SK-N-SH (cell line): ENCODE data around the gene UBB. TPM values are rescaled to one million over a fixed set of nuclear protein-coding genes. Genes with fewer than 3 reads are reported as not detected.
A peak's percentile ranks its signal among the peaks of the same experiment; 100 is the strongest.

Experiments used
- CTCF ChIA-PET: fragments of 300-600, 350-600 bp; formaldehyde crosslinking; extraction: SDS; loops from one replicate; lab custom pipeline; 2021; lab: Yijun Ruan, JAX
- POLR2A ChIA-PET: fragments of 350-600 bp; sonication (Branson Sonifier 250); formaldehyde crosslinking; extraction: SDS; loops from one replicate; lab custom pipeline; 2020; ENCODE audit warnings: antibody characterized with exemption, inconsistent platforms; lab: Yijun Ruan, JAX
- DNase-seq: peaks from one replicate; pipeline ENCODE4 v3.0.0; 2012
- H2AFZ ChIP-seq: fragments of 200-600 bp; sonication (generic); 2 replicates; pipeline ENCODE4 v1.8.1; 2016; ENCODE audit warnings: antibody characterized with exemption, mild to moderate bottlenecking, low read depth
- H3F3A ChIP-seq: fragments of 200-600 bp; sonication (generic); replicated peaks from 2 replicates; pipeline ENCODE3; 2016; ENCODE audit warnings: antibody characterized with exemption, mild to moderate bottlenecking; ENCODE audit not compliant: insufficient read depth
- H3K27ac ChIP-seq, 2 experiments: fragments of 200-500 bp in 1 of 2; fragments of 200-600 bp in 1 of 2; sonication (Bioruptor generic) in 1 of 2; sonication (generic), shearing (Covaris generic) in 1 of 2; 2 replicates each; pipeline versions ENCODE4 v1.5.1 to v1.6.1; 2014 to 2016; ENCODE audit warnings: low read depth in 2 of 2, inconsistent platforms in 1 of 2, low read length in 1 of 2, mild to moderate bottlenecking in 1 of 2, mixed read lengths in 1 of 2
- H3K27me3 ChIP-seq: fragments of 200-600 bp; sonication (generic), shearing (Covaris generic); 2 replicates; pipeline ENCODE4 v1.6.1; 2016; ENCODE audit warnings: mixed run types; ENCODE audit not compliant: insufficient read depth
- H3K36me3 ChIP-seq, 2 experiments: fragments of 200-500 bp in 1 of 2; fragments of 200-600 bp in 1 of 2; sonication (Bioruptor generic) in 1 of 2; sonication (generic) in 1 of 2; replicated peaks in 1 of 2; 2 replicates each; pipeline versions ENCODE3 to v1.5.1; 2014 to 2016; ENCODE audit warnings: low read length in 1 of 2, mild to moderate bottlenecking in 1 of 2; ENCODE audit not compliant: insufficient read depth in 2 of 2, control insufficient read depth in 1 of 2
- H3K4me1 ChIP-seq, 2 experiments: fragments of 200-500 bp in 1 of 2; fragments of 200-600 bp in 1 of 2; sonication (Bioruptor generic) in 1 of 2; sonication (generic), shearing (Covaris generic) in 1 of 2; 2 replicates each; pipeline versions ENCODE4 v1.5.1 to v1.6.1; 2014 to 2016; ENCODE audit warnings: low read depth in 1 of 2, low read length in 1 of 2, mixed run types in 1 of 2; ENCODE audit not compliant: insufficient read depth in 2 of 2, control insufficient read depth in 1 of 2
- H3K4me2 ChIP-seq: fragments of 200-600 bp; sonication (generic), shearing (Covaris generic); 2 replicates; pipeline ENCODE4 v1.6.1; 2017; ENCODE audit warnings: mixed run types
- H3K4me3 ChIP-seq, 2 experiments: fragments of 200-500 bp in 1 of 2; fragments of 200-600 bp in 1 of 2; sonication (Bioruptor generic) in 1 of 2; sonication (generic), shearing (Covaris generic) in 1 of 2; 2 replicates each; pipeline versions ENCODE4 v1.5.1 to v1.8.1; 2014 to 2016; ENCODE audit warnings: low read depth in 2 of 2, inconsistent platforms in 1 of 2, low read length in 1 of 2, mild to moderate bottlenecking in 1 of 2, mixed read lengths in 1 of 2, moderate library complexity in 1 of 2
- H3K79me2 ChIP-seq: fragments of 200-600 bp; sonication (generic); 2 replicates; pipeline ENCODE4 v1.8.1; 2017; ENCODE audit warnings: mild to moderate bottlenecking; ENCODE audit not compliant: insufficient read depth
- H3K9ac ChIP-seq: fragments of 200-600 bp; sonication (generic); 2 replicates; pipeline ENCODE4 v1.6.1; 2017; ENCODE audit warnings: mixed run types
- H3K9me2 ChIP-seq: fragments of 200-600 bp; sonication (generic); 2 replicates; pipeline ENCODE4 v1.6.1; 2017; ENCODE audit warnings: mixed run types
- H3K9me3 ChIP-seq: fragments of 200-600 bp; sonication (generic); 2 replicates; pipeline ENCODE4 v1.6.1; 2017; ENCODE audit warnings: mixed run types, mild to moderate bottlenecking, moderate library complexity
- H4K20me1 ChIP-seq: fragments of 200-600 bp; sonication (generic); 2 replicates; pipeline ENCODE4 v1.6.1; 2017; ENCODE audit warnings: mild to moderate bottlenecking, mixed run types; ENCODE audit not compliant: insufficient read depth
- CTCF ChIP-seq: fragments of 200-600 bp; sonication (generic); IDR thresholded peaks from 2 replicates; pipeline ENCODE4 v1.6.1; 2017; ENCODE audit warnings: antibody characterized with exemption, mild to moderate bottlenecking, moderate library complexity
- ELF1 ChIP-seq: IDR thresholded peaks from 2 replicates; pipeline ENCODE4 v1.4.0; 2012
- FOXM1 ChIP-seq: IDR thresholded peaks from 2 replicates; pipeline ENCODE4 v1.4.0; 2012; ENCODE audit warnings: low read depth, mild to moderate bottlenecking
- GABPA ChIP-seq: IDR thresholded peaks from 2 replicates; pipeline ENCODE4 v1.4.0; 2012; ENCODE audit warnings: low read depth, mild to moderate bottlenecking
- GATA2 ChIP-seq: sonication (generic); formaldehyde crosslinking; IDR thresholded peaks from 2 replicates; pipeline ENCODE4 v1.5.0; 2020; ENCODE audit warnings: mild to moderate bottlenecking, missing genetic modification reagents
- IRF3 ChIP-seq: fragments of 150-350 bp; IDR thresholded peaks from 2 replicates; pipeline ENCODE4 v1.6.1; 2016; ENCODE audit warnings: mild to moderate bottlenecking, low read depth, low read length
- JUND ChIP-seq: IDR thresholded peaks from 2 replicates; pipeline ENCODE4 v1.4.0; 2012
- MAX ChIP-seq: IDR thresholded peaks from 2 replicates; pipeline ENCODE4 v1.4.0; 2012; ENCODE audit warnings: low read depth
- MXI1 ChIP-seq: IDR thresholded peaks from 2 replicates; pipeline ENCODE4 v1.6.1; 2012; ENCODE audit warnings: mild to moderate bottlenecking, low read depth, low read length, improper control_type of control experiment
- POLR2AphosphoS5 ChIP-seq: IDR thresholded peaks from 2 replicates; pipeline ENCODE4 v1.6.1; 2012; ENCODE audit warnings: low read depth, low read length
- RAD21 ChIP-seq: IDR thresholded peaks from 2 replicates; pipeline ENCODE4 v1.6.1; 2012; ENCODE audit warnings: mild to moderate bottlenecking, low read length
- RCOR1 ChIP-seq: fragments of 150-350 bp; IDR thresholded peaks from 2 replicates; pipeline ENCODE4 v1.6.1; 2017; ENCODE audit warnings: antibody characterized with exemption, low read length
- TAF1 ChIP-seq: IDR thresholded peaks from 2 replicates; pipeline ENCODE4 v1.6.1; 2012; ENCODE audit warnings: low read depth, mild to moderate bottlenecking, low read length, moderate library complexity, borderline replicate concordance
- TCF12 ChIP-seq: IDR thresholded peaks from 2 replicates; pipeline ENCODE4 v1.4.0; 2012
- USF2 ChIP-seq: fragments of 150-350 bp; IDR thresholded peaks from 2 replicates; pipeline ENCODE4 v1.6.1; 2017; ENCODE audit warnings: antibody characterized with exemption, low read length, low read depth, borderline replicate concordance
- YY1 ChIP-seq: IDR thresholded peaks from 2 replicates; pipeline ENCODE4 v1.4.0; 2012; ENCODE audit warnings: low read depth, mild to moderate bottlenecking
- ZBTB33 ChIP-seq: IDR thresholded peaks from 2 replicates; pipeline ENCODE4 v1.4.0; 2012; ENCODE audit warnings: low read depth, borderline replicate concordance
- WGBS: methylation state at CpG from one replicate; pipeline ENCODE4 v1.1.6; 2017; ENCODE audit warnings: low lambda C conversion rate; 5-methylcytosine and 5-hydroxymethylcytosine counted together
- polyA plus RNA-seq, 3 experiments: library from polyadenylated mRNA; depleted of rRNA; stranded (reverse); fragments of >200 nt; gene quantifications; 2 replicates each; pipeline ENCODE4 v1.2.3, GENCODE V29; 2012
- TF ChIP-seq, protein P1 (sequence below): IDR thresholded peaks from 2 replicates; pipeline ENCODE4 v1.4.0; 2012; ENCODE audit warnings: low read depth, borderline replicate concordance
- TF ChIP-seq, protein P2 (sequence below): IDR thresholded peaks from 2 replicates; pipeline ENCODE4 v1.6.1; 2012; ENCODE audit warnings: mild to moderate bottlenecking, low read depth, low read length, moderate library complexity
- TF ChIP-seq, protein P3 (sequence below): IDR thresholded peaks from 2 replicates; pipeline ENCODE4; 2012

Gene UBB
- polyA plus RNA-seq, 1 of the 3 experiments (the other 2 are of a cell fraction): 2,693 TPM

DNA sequence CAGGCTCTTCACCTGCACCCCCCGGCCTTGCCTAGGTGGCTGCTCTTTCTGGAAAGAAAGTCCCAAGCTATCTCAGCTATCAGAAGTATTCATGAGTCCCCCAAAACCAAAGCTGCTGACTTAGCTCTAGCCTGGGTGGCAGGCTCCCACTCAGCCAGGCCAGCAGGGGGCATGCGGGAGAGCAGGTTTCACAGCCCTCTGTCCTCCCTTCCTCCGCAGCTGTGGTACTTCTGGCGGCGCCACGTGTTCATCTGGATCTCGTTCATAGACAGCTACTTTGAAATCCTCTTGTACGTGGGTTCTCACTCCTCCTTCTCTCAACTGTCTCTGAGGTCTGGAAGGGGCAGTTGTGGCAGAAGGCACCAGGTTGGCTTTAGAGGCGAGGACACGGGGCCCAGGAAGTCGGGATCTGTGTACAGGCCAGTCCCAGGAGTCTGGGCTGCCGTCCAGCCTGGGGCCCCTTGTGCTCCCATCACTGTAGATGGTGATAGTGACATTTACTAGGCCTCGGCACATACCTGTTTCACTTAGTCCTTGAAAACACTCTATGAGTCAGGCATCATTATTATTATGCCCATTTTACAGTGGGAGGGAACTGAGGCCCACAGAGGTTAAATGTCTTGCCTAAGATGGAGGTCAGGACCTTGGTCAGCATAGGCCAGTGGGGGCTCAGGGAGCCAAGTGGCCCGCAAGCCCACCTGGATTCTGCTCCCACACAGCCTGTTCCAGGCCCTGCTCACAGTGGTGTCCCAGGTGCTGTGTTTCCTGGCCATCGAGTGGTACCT lies 47.4 kb downstream of the UBB start:
- no peaks in the 10 kb centered on the region for H3K36me3 ChIP-seq
- no peak overlapping the region; a peak in 1 of 4 replicates for H3K4me3 ChIP-seq
- H3K9ac ChIP-seq: no peak overlapping the region
- H3K27me3 ChIP-seq: no peaks in the 10 kb centered on the region
- CTCF ChIA-PET: interaction anchor here (0.6 to 2.8 kb wide), 21 partner anchors 8 to 106 kb away, joined by 3 to 16 read pairs (median 4); no protein-coding TSS in a partner anchor
- no peak overlapping the region for H2AFZ ChIP-seq
- no peaks in the 10 kb centered on the region for H3K79me2 ChIP-seq
- H3K27ac ChIP-seq: no peak overlapping the region; a peak in 1 of 4 replicates
- POLR2A ChIA-PET: interaction anchor here (0.6 to 3.3 kb wide), 3 partner anchors 10 to 66 kb away, joined by 3 to 25 read pairs (median 4); partner anchors contain the start of gene UBB
- no peaks in the 10 kb centered on the region for H3K9me2 ChIP-seq
- H3K4me1 ChIP-seq: peaks cover 0 to 2% of the 10 kb centered on the region in 2 experiments; a peak in 1 of 4 replicates
- no peaks in the 10 kb centered on the region for H4K20me1 ChIP-seq
- H3K9me3 ChIP-seq: no peaks in the 10 kb centered on the region
- peak; percentile 86 for DNase-seq
- no peaks in the 10 kb centered on the region for H3F3A ChIP-seq
- no peak overlapping the region for H3K4me2 ChIP-seq
- 79% methylated on average over 10 of the region's 15 CpGs for WGBS
- TF ChIP-seq CTCF: peak; percentile 65
- TF ChIP-seq GATA2: no peak
- peak; percentile 48; the same call in 1 of the 2 replicates for TF ChIP-seq MXI1
- no peak for TF ChIP-seq GABPA
- no peak for TF ChIP-seq ELF1
- TF ChIP-seq FOXM1: no peak
- no peak for TF ChIP-seq TCF12
- TF ChIP-seq, protein P1, sequence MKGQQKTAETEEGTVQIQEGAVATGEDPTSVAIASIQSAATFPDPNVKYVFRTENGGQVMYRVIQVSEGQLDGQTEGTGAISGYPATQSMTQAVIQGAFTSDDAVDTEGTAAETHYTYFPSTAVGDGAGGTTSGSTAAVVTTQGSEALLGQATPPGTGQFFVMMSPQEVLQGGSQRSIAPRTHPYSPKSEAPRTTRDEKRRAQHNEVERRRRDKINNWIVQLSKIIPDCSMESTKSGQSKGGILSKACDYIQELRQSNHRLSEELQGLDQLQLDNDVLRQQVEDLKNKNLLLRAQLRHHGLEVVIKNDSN: peak; percentile 37; the same call in 1 of the 2 replicates
- TF ChIP-seq USF2: no peak
- TF ChIP-seq, protein P2, sequence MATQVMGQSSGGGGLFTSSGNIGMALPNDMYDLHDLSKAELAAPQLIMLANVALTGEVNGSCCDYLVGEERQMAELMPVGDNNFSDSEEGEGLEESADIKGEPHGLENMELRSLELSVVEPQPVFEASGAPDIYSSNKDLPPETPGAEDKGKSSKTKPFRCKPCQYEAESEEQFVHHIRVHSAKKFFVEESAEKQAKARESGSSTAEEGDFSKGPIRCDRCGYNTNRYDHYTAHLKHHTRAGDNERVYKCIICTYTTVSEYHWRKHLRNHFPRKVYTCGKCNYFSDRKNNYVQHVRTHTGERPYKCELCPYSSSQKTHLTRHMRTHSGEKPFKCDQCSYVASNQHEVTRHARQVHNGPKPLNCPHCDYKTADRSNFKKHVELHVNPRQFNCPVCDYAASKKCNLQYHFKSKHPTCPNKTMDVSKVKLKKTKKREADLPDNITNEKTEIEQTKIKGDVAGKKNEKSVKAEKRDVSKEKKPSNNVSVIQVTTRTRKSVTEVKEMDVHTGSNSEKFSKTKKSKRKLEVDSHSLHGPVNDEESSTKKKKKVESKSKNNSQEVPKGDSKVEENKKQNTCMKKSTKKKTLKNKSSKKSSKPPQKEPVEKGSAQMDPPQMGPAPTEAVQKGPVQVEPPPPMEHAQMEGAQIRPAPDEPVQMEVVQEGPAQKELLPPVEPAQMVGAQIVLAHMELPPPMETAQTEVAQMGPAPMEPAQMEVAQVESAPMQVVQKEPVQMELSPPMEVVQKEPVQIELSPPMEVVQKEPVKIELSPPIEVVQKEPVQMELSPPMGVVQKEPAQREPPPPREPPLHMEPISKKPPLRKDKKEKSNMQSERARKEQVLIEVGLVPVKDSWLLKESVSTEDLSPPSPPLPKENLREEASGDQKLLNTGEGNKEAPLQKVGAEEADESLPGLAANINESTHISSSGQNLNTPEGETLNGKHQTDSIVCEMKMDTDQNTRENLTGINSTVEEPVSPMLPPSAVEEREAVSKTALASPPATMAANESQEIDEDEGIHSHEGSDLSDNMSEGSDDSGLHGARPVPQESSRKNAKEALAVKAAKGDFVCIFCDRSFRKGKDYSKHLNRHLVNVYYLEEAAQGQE: no peak
- no peak for TF ChIP-seq IRF3
- no peak for TF ChIP-seq RCOR1
- TF ChIP-seq YY1: no peak
- TF ChIP-seq, protein P3, sequence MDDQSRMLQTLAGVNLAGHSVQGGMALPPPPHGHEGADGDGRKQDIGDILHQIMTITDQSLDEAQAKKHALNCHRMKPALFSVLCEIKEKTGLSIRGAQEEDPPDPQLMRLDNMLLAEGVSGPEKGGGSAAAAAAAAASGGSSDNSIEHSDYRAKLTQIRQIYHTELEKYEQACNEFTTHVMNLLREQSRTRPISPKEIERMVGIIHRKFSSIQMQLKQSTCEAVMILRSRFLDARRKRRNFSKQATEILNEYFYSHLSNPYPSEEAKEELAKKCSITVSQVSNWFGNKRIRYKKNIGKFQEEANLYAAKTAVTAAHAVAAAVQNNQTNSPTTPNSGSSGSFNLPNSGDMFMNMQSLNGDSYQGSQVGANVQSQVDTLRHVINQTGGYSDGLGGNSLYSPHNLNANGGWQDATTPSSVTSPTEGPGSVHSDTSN: no peak
- TF ChIP-seq ZBTB33: no peak
- no peak for TF ChIP-seq JUND
- TF ChIP-seq POLR2AphosphoS5: no peak
- TF ChIP-seq TAF1: no peak
- peak; percentile 57 for TF ChIP-seq RAD21
- TF ChIP-seq MAX: peak; percentile 76
